Hepatocyte (in vitro differentiated cells): ENCODE results near the gene ZC3H12C. TPM values are rescaled to one million over a fixed set of nuclear protein-coding genes. Genes with fewer than 3 reads are reported as not detected.

Experiments used
- DNase-seq: peaks from one replicate; pipeline ENCODE4 v3.0.0-alpha.2; 2016; ENCODE audit warnings: low spot score
- H2AFZ ChIP-seq: fragments of 200-600 bp; sonication (generic); 2 replicates; pipeline ENCODE4 v1.6.0; 2016; ENCODE audit warnings: antibody characterized with exemption, mild to moderate bottlenecking
- H3K27ac ChIP-seq: fragments of 200-600 bp; sonication (generic); 2 replicates; pipeline ENCODE4 v1.5.1; 2016; ENCODE audit warnings: mild to moderate bottlenecking
- H3K27me3 ChIP-seq: fragments of 200-600 bp; sonication (generic); 2 replicates; pipeline ENCODE4 v1.6.1; 2016
- H3K36me3 ChIP-seq: fragments of 200-600 bp; sonication (generic); replicated peaks from 2 replicates; pipeline ENCODE4 v1.5.1; 2016; ENCODE audit warnings: low read depth; ENCODE audit not compliant: insufficient read depth
- H3K4me1 ChIP-seq: fragments of 200-600 bp; sonication (generic); 2 replicates; pipeline ENCODE4 v1.5.1; 2016; ENCODE audit warnings: mild to moderate bottlenecking, moderate library complexity; ENCODE audit not compliant: insufficient read depth
- H3K4me2 ChIP-seq: fragments of 200-600 bp; sonication (generic); 2 replicates; pipeline ENCODE4 v1.6.0; 2016
- H3K4me3 ChIP-seq: fragments of 200-600 bp; sonication (generic); 2 replicates; pipeline ENCODE4 v1.5.1; 2016; ENCODE audit warnings: mild to moderate bottlenecking
- H3K79me2 ChIP-seq: fragments of 200-600 bp; sonication (generic); 2 replicates; pipeline ENCODE4 v1.6.0; 2017; ENCODE audit warnings: mild to moderate bottlenecking
- H3K9me2 ChIP-seq: fragments of 200-600 bp; sonication (generic); replicated peaks from 2 replicates; pipeline ENCODE4 v1.6.0; 2017; ENCODE audit warnings: mild to moderate bottlenecking; ENCODE audit not compliant: insufficient read depth
- H3K9me3 ChIP-seq: fragments of 200-600 bp; sonication (generic); 2 replicates; pipeline ENCODE4 v1.5.1; 2016; ENCODE audit warnings: low read depth, mild to moderate bottlenecking
- H4K20me1 ChIP-seq: fragments of 200-600 bp; sonication (generic); 2 replicates; pipeline ENCODE4 v1.6.0; 2016; ENCODE audit warnings: mild to moderate bottlenecking; ENCODE audit not compliant: insufficient read depth, poor library complexity, severe bottlenecking
- CTCF ChIP-seq: fragments of 200-600 bp; sonication (generic); IDR thresholded peaks from 2 replicates; pipeline ENCODE4 v1.5.1; 2016; ENCODE audit warnings: antibody characterized with exemption, mild to moderate bottlenecking; ENCODE audit not compliant: poor library complexity
- EZH2 ChIP-seq: fragments of 200-600 bp; sonication (generic); IDR thresholded peaks from 2 replicates; pipeline ENCODE4 v1.6.1; 2016; ENCODE audit warnings: antibody characterized with exemption, mild to moderate bottlenecking, borderline replicate concordance
- EZH2phosphoT487 ChIP-seq: fragments of 200-600 bp; sonication (generic); IDR thresholded peaks from one replicate; pipeline ENCODE4 v1.6.1; 2018; ENCODE audit warnings: antibody characterized with exemption, mild to moderate bottlenecking, low read depth, moderate library complexity; ENCODE audit not compliant: unreplicated experiment, severe bottlenecking
- WGBS: methylation state at CpG from one replicate; pipeline ENCODE4 v1.1.6; 2016; ENCODE audit warnings: low lambda C conversion rate; ENCODE audit errors: missing lambda C conversion rate; 5-methylcytosine and 5-hydroxymethylcytosine counted together
- polyA plus RNA-seq: library from polyadenylated mRNA; unstranded; fragments of >200 nt; fragmentation: Nextera tagmentation; extraction: Ambion mirVana; gene quantifications from 2 replicates; pipeline ENCODE4 v1.2.1, GENCODE V29; 2016
- total RNA-seq: library from RNA; depleted of rRNA; stranded (reverse); fragments of >200 nt; gene quantifications from 2 replicates; pipeline ENCODE4 v1.2.3, GENCODE V29; 2014

Gene ZC3H12C
- total and polyA plus RNA-seq, 2 experiments from 2014 or later = 1.7 to 12.3 TPM

GRCh38 chr11:110112457-110112856 lies 19.3 kb downstream of the ZC3H12C start:
- no peaks in the 10 kb centered on the region for H3K9me2 ChIP-seq
- no peak overlapping the region for H3K4me3 ChIP-seq
- H2AFZ ChIP-seq = no peak overlapping the region
- WGBS = 96% methylated on average over 2 of the region's 2 CpGs
- H3K4me2 ChIP-seq = no peak overlapping the region
- H3K36me3 ChIP-seq = no peaks in the 10 kb centered on the region
- no peaks in the 10 kb centered on the region for H3K9me3 ChIP-seq
- no peak for TF ChIP-seq CTCF
- TF ChIP-seq EZH2phosphoT487 = no peak
- no peak for TF ChIP-seq EZH2
- no peak for DNase-seq
- no peaks in the 10 kb centered on the region for H3K27me3 ChIP-seq
- H3K79me2 ChIP-seq = peaks cover 78% of the 10 kb centered on the region
- H4K20me1 ChIP-seq = peaks cover 7% of the 10 kb centered on the region
- no peaks in the 10 kb centered on the region for H3K4me1 ChIP-seq
- H3K27ac ChIP-seq = no peak overlapping the region

GRCh38 chr11:110113505-110113904 lies 20.3 kb downstream of the ZC3H12C start:
- peaks cover 7% of the 10 kb centered on the region for H4K20me1 ChIP-seq
- H3K79me2 ChIP-seq = peaks cover 67% of the 10 kb centered on the region
- TF ChIP-seq CTCF = no peak
- no peak for TF ChIP-seq EZH2
- no peak for TF ChIP-seq EZH2phosphoT487
- no peak overlapping the region for H2AFZ ChIP-seq
- H3K4me1 ChIP-seq = no peaks in the 10 kb centered on the region
- no peaks in the 10 kb centered on the region for H3K36me3 ChIP-seq
- H3K9me3 ChIP-seq = no peaks in the 10 kb centered on the region
- no peak overlapping the region for H3K4me3 ChIP-seq
- no peak overlapping the region for H3K27ac ChIP-seq
- no peak overlapping the region for H3K4me2 ChIP-seq
- H3K27me3 ChIP-seq = no peaks in the 10 kb centered on the region
- no peak for DNase-seq
- no peaks in the 10 kb centered on the region for H3K9me2 ChIP-seq

- 87% methylated on average over 4 of the region's 4 CpGs for WGBS
- peaks cover 7% of the 10 kb centered on the region for H4K20me1 ChIP-seq
- H3K9me3 ChIP-seq = no peaks in the 10 kb centered on the region
- no peaks in the 10 kb centered on the region for H3K36me3 ChIP-seq
- no peak for DNase-seq
- no peak overlapping the region for H3K4me3 ChIP-seq
- H3K4me2 ChIP-seq = no peak overlapping the region
- H3K9me2 ChIP-seq = no peaks in the 10 kb centered on the region
- no peak overlapping the region for H2AFZ ChIP-seq
- H3K27ac ChIP-seq = no peak overlapping the region
- no peaks in the 10 kb centered on the region for H3K4me1 ChIP-seq
- peaks cover 62% of the 10 kb centered on the region for H3K79me2 ChIP-seq
- no peaks in the 10 kb centered on the region for H3K27me3 ChIP-seq
- no peak for TF ChIP-seq EZH2
- no peak for TF ChIP-seq CTCF
- TF ChIP-seq EZH2phosphoT487 = no peak
Observed at GRCh38 chr11:110113973-110114372, 20.8 kb downstream of the ZC3H12C start.

GRCh38 chr11:110119317-110119716 lies 26.1 kb downstream of the ZC3H12C start:
- no peak for DNase-seq
- Histone ChIP-seq H3K4me3 (no peak overlapping the region), H3K4me2 (no peak overlapping the region), H3K36me3 (no peaks in the 10 kb centered on the region), H3K9me2 (no peaks in the 10 kb centered on the region), H3K79me2 (peaks cover 36% of the 10 kb centered on the region), H3K4me1 (no peaks in the 10 kb centered on the region), H3K27me3 (no peaks in the 10 kb centered on the region), H3K9me3 (no peaks in the 10 kb centered on the region), H2AFZ (no peak overlapping the region), H3K27ac (no peak overlapping the region), H4K20me1 (no peaks in the 10 kb centered on the region)
- WGBS = 89% methylated on average over 2 of the region's 2 CpGs
- TF ChIP-seq EZH2phosphoT487 (no peak), EZH2 (no peak), CTCF (no peak)
